Keratinocyte (primary cell): ENCODE measurements around the gene ABHD4. TPM values are rescaled to one million over a fixed set of nuclear protein-coding genes. Genes with fewer than 3 reads are reported as not detected.

Experiments used
- DNase-seq: peaks from one replicate; pipeline ENCODE4 v3.0.0-alpha.2; 2011; ENCODE audit warnings: low read depth, missing footprints, low spot score
- FAIRE-seq: peaks from 2 replicates; lab custom pipeline; 2011; peaks lifted over from hg19 to GRCh38; lab: Jason Lieb, UNC
- H2AFZ ChIP-seq: 2 replicates; pipeline ENCODE4 v1.6.0; 2012; ENCODE audit warnings: low read length, control low read depth, inconsistent platforms; ENCODE audit not compliant: control insufficient read depth
- H3K27ac ChIP-seq: 2 replicates; pipeline ENCODE4 v1.5.1; 2011; ENCODE audit warnings: low read length; ENCODE audit not compliant: control insufficient read depth, insufficient read depth
- H3K27me3 ChIP-seq: 3 replicates; pipeline ENCODE4 v1.6.0; 2011; ENCODE audit warnings: low read length; ENCODE audit not compliant: control insufficient read depth, insufficient read depth; ENCODE audit errors: extremely low read depth
- H3K36me3 ChIP-seq, 2 experiments: 2 replicates in 1 of 2; 3 replicates in 1 of 2; pipeline ENCODE4 v1.5.1; 2011; ENCODE audit warnings: low read length in 2 of 2, mild to moderate bottlenecking in 1 of 2; ENCODE audit not compliant: control insufficient read depth in 2 of 2, insufficient read depth in 2 of 2; ENCODE audit errors: extremely low read depth in 1 of 2
- H3K4me1 ChIP-seq: 3 replicates; pipeline ENCODE4 v1.5.1; 2011; ENCODE audit warnings: low read length; ENCODE audit not compliant: control insufficient read depth, insufficient read depth; ENCODE audit errors: extremely low read depth
- H3K4me2 ChIP-seq: 3 replicates; pipeline ENCODE4 v1.6.0; 2011; ENCODE audit warnings: low read depth, low read length; ENCODE audit not compliant: control insufficient read depth, insufficient read depth; ENCODE audit errors: extremely low read depth
- H3K4me3 ChIP-seq, 3 experiments: fragments of 200-600 bp in 1 of 3; sonication (generic) in 1 of 3; 2 replicates in 2 of 3; 3 replicates in 1 of 3; pipeline ENCODE4 v1.5.1; 2011 to 2016; ENCODE audit warnings: low read length in 3 of 3, mild to moderate bottlenecking in 3 of 3, control low read depth in 2 of 3, inconsistent platforms in 1 of 3, low read depth in 1 of 3, mixed read lengths in 1 of 3, mixed run types in 1 of 3, moderate library complexity in 1 of 3; ENCODE audit not compliant: control insufficient read depth in 2 of 3, insufficient read depth in 2 of 3; ENCODE audit errors: extremely low read depth in 1 of 3
- H3K79me2 ChIP-seq: 2 replicates; pipeline ENCODE4 v1.6.0; 2012; ENCODE audit warnings: low read length; ENCODE audit not compliant: control insufficient read depth, insufficient read depth
- H3K9ac ChIP-seq: 3 replicates; pipeline ENCODE4 v1.6.0; 2011; ENCODE audit warnings: low read length; ENCODE audit not compliant: control insufficient read depth, insufficient read depth; ENCODE audit errors: extremely low read depth
- H3K9me1 ChIP-seq: 3 replicates; pipeline ENCODE4 v1.6.0; 2011; ENCODE audit warnings: low read length; ENCODE audit not compliant: control insufficient read depth, insufficient read depth; ENCODE audit errors: extremely low read depth
- H3K9me3 ChIP-seq: 2 replicates; pipeline ENCODE4 v1.5.1; 2012; ENCODE audit warnings: low read depth, low read length; ENCODE audit not compliant: control insufficient read depth
- H4K20me1 ChIP-seq: 3 replicates; pipeline ENCODE4 v1.6.0; 2011; ENCODE audit warnings: low read length; ENCODE audit not compliant: control insufficient read depth, insufficient read depth; ENCODE audit errors: extremely low read depth
- CTCF ChIP-seq, 3 experiments: IDR thresholded peaks in 1 of 3; conservative IDR thresholded peaks in 1 of 3; optimal IDR thresholded peaks in 1 of 3; 2 replicates in 2 of 3; 3 replicates in 1 of 3; pipeline versions ENCODE3 to v1.5.1; 2011; ENCODE audit warnings: low read length in 3 of 3, mild to moderate bottlenecking in 3 of 3, moderate library complexity in 2 of 3, control low read depth in 1 of 3, inconsistent platforms in 1 of 3; ENCODE audit not compliant: insufficient read depth in 2 of 3; ENCODE audit errors: extremely low read depth in 1 of 3
- EZH2 ChIP-seq: IDR thresholded peaks from one replicate; pipeline ENCODE4 v1.6.1; 2012; ENCODE audit warnings: inconsistent platforms, mild to moderate bottlenecking, low read length, moderate library complexity
- dilution Hi-C: fragments of 300-500 bp; cut with MboI; formaldehyde crosslinking; loops from one replicate; pipeline ENCODE4 v1.7.0; 2020; ENCODE audit warnings: low sequenced_read_pairs; ENCODE audit not compliant: extremely low pct_ligation_motif_present
- polyA plus RNA-seq, 5 experiments: library from polyadenylated mRNA; depleted of rRNA in 3 of 5; stranded (reverse) in 3 of 5; stranded (forward) in 1 of 5; unstranded in 1 of 5; fragments of >200 nt; gene quantifications; 1 replicate in 1 of 5; 2 replicates in 3 of 5; 3 replicates in 1 of 5; pipeline versions ENCODE4 v1.2.1 to v1.2.3, GENCODE V29; 2011 to 2012; ENCODE audit warnings: missing spikeins in 2 of 5, low read depth in 1 of 5, low replicate concordance in 1 of 5

The ABHD4 gene
- polyA plus RNA-seq, 1 donor (not counting 4 experiments of a cell fraction or from before 2014, with no cell fraction given) = 17.7 TPM

DNA sequence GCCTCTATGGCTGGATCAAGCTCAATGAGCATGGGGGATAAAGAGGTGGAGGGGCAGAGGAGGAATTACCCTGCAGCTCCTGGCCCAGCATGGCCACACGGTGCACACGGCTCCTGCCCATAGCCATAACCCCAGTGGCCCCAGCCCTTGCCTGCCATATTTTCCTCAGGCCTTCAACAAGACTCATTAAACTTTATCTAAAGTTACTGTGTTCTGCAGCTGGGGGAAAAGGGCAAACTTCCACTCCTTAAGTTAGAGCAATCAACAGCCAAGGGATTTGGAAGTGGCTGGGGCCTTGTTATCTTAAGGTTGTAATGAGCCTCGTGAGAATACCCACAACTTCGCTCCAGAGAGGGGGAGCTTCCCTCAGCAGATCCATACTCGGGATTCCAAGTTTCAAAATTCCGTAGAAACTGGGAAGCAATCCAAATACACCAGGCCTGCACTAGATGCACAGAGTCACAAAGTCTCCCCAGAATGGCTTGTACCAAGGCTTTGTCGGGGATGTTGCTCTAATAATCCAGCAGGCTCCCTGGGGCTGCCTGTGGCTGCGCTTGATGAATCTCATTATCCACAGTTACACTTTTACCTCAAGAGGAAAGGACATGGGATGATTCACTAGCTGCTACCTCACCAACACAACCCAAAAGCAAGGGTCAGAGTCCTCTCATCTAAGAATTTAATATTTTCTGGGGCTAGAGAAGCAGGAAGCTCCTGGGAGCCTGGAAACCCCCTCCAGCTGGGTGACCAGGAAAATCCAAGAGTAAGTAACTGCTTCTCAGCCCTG lies 59.0 kb downstream of the ABHD4 start:
- Histone ChIP-seq H3K9me3 (no peaks in the 10 kb centered on the region), H3K27ac (no peak overlapping the region), H3K4me2 (no peak overlapping the region), H3K4me1 (peaks cover 11% of the 10 kb centered on the region), H3K4me3 (no peak overlapping the region), H4K20me1 (no peaks in the 10 kb centered on the region), H3K9ac (no peak overlapping the region), H3K79me2 (no peaks in the 10 kb centered on the region), H2AFZ (no peak overlapping the region), H3K36me3 (no peaks in the 10 kb centered on the region), H3K27me3 (no peaks in the 10 kb centered on the region), H3K9me1 (no peaks in the 10 kb centered on the region)
- DNase-seq (no peak), FAIRE-seq (no peak)
- dilution Hi-C loops = no loop called here
- no peak for TF ChIP-seq EZH2
- TF ChIP-seq CTCF (optimal IDR thresholded peaks at IDR 0.05 in 1 of 3, IDR thresholded peaks at IDR 0.05 in 1 of 3, conservative IDR thresholded peaks at IDR 0.05 in 1 of 3; ENCODE audit: extremely low read depth in 1 of 3, insufficient read depth in 2 of 3, low read length in 3 of 3) = no peak

DNA sequence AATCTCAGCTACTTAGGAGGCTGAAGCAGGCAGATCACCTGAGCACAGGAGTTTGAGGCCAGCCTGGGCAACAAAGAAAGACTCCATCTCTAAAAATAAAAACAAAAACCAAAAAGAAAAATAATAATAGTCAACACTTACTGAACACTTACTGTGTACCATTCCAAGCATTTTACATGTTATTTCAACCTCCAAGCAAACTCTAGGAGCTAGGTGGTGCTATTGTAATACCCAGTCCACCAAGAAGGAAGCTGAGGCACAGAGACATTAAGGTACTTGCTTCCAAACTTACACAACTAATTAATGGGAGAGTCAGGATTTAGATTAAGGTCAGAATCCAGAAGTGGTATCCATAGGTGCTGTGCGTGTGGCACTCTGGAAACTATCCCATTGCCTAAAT lies 59.8 kb downstream of the ABHD4 start:
- H3K36me3 ChIP-seq = no peaks in the 10 kb centered on the region
- TF ChIP-seq CTCF (optimal IDR thresholded peaks at IDR 0.05 in 1 of 3, IDR thresholded peaks at IDR 0.05 in 1 of 3, conservative IDR thresholded peaks at IDR 0.05 in 1 of 3; ENCODE audit: extremely low read depth in 1 of 3, insufficient read depth in 2 of 3, low read length in 3 of 3) = peak in 2 of 3 experiments; percentile 28 to 47
- TF ChIP-seq EZH2 = no peak
- no peak for DNase-seq
- H3K4me2 ChIP-seq = no peak overlapping the region
- dilution Hi-C loops = no loop called here
- H4K20me1 ChIP-seq = no peaks in the 10 kb centered on the region
- H3K4me1 ChIP-seq = peaks cover 4% of the 10 kb centered on the region
- peak; percentile 29 for FAIRE-seq
- H3K4me3 ChIP-seq = no peak overlapping the region
- no peak overlapping the region for H3K9ac ChIP-seq
- H3K79me2 ChIP-seq = no peaks in the 10 kb centered on the region
- no peak overlapping the region for H2AFZ ChIP-seq
- H3K27ac ChIP-seq = no peak overlapping the region
- no peaks in the 10 kb centered on the region for H3K9me3 ChIP-seq
- H3K27me3 ChIP-seq = no peaks in the 10 kb centered on the region
- H3K9me1 ChIP-seq = no peaks in the 10 kb centered on the region
